Dedifferentiated amniotic fluid mesenchymal stem cell (primary cell): ENCODE measurements around the gene GRIA3.
"Not testable (repeated sequence)": the region's sequence is repeated elsewhere in the genome, so short reads cannot be mapped to it uniquely, and the experiment has no call there.

ENCODE experiments used
- DNase-seq: peaks from one replicate; pipeline ENCODE4 v3.0.0-alpha.2; 2016; ENCODE audit errors: extremely low spot score

Gene GRIA3

GRCh38 chrX:123455693-123456092, 271.6 kb downstream of the GRIA3 start:
- DNase-seq, result no peak

DNA sequence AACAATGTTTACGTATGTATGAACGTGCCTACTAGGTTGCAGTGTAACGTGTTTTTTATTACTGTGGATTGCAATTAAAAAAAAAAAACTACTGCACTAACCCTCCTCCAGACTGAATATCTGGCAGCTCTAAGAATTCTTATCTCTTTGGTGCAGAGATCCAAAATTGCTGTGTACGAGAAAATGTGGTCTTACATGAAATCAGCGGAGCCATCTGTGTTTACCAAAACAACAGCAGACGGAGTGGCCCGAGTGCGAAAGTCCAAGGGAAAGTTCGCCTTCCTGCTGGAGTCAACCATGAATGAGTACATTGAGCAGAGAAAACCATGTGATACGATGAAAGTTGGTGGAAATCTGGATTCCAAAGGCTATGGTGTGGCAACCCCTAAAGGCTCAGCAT, 280.6 kb downstream of the GRIA3 start:
- no peak for DNase-seq

DNA sequence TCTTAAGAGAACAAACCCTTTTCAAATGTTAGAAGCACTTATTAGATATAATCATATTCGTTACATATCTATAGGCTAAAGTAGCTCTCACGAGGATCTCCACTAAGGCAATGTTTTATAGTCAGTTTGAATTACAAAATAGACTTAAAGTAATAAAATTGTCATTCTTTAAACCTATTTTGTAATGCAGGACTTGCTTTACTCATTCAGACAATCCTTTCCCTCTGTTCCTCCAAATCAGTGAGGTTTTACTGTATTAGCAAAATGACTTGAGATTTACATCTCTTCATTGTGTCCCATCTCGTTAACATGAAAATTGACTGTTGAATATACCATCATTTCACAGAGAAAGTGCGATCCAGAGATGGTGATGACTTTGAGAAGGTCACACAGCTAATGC, 284.4 kb downstream of the GRIA3 start:
- DNase-seq, result no peak

GRCh38 chrX:123475068-123475724, 291.1 kb downstream of the GRIA3 start:
- DNase-seq, result no peak

DNA sequence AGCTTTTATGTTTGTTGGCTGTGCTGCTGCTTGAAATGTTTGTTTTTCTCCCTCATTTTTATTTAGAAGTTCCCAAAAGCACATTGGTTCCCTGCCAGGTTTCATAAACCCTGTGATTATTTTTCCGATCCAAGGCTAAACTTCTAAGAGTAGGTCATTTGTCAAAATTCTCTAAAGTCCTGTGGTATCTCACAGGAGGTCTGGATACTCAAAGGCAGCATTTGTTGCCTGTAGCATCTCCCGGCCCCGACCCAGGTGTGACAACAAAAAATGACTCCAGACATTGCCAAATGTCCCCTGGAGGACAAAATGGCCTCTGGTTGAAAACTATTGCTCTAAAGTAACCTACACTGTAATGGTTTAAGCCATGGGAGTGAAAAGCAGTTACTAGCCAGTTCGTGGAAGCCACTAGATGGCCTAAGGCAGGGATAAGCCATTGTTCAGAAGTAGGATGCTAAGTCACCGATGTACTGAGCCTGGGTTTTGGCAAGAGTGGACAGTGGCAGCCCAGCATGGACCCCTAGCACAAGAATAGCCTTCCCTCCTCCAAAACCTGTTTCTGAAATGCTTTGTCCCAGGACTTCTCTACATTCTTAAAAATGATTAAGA, 292.6 kb downstream of the GRIA3 start:
- no peak for DNase-seq

DNA sequence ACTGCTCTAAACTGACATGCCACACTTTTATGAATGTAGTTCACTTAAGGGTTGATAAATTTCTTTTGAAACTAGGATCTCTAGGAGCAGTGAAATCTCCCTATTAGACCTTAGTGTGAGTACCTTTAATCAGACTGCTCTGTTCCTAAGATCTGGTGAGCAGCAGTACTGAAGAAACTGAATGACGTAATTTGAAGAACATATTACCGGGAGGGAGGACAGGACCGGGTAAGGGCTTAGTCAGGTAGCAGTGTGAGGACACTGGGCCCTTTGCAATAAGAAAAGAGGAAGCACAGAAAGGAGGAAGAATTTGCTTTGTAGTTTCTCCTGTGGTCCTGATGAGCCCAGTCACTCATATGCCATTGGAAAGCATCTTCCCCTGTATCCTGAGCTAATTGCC, 293.6 kb downstream of the GRIA3 start:
- no peak for DNase-seq

DNA sequence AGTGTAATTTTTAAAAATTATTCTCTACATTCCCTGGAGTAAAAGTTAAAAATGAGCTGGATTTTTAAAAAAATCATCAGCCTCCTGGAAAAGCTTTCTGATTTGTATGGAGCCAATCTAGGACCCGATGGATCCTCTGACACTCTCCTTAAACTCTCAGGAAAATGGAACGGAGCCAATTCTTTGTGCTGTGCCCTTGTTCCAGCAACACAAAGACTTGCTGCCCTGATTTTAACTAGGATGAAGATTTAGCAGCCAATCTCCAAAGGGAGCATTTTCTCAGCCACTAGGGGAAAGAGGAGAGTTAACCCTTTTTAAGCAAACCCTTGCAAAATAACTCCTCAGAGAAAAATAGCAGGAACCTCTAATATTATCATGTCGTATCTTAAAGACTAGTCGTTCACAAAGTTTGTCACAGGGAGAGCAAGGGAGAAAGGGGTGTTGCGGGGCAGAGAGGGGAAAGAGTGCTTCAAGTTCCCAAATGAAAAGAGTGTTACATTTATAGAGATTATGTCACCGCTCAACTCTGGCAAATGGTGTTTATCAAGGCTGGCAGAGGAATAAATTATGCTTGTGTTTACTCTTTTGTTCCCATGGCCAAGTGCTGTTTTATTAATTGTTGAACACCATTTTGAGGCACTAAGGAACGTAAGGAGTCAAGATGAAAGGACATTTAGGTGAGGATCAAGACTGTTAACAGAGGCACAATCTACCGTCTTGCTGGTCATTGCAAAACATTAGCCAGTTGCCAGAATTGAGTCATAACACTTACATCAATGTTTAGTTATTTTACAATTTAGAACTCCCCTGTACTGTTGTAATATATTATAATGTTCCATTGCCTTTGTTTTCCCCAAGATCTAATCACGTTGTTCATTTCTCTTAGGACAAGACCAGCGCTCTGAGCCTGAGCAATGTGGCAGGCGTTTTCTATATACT, 298.1 kb downstream of the GRIA3 start:
- no peak for DNase-seq

DNA sequence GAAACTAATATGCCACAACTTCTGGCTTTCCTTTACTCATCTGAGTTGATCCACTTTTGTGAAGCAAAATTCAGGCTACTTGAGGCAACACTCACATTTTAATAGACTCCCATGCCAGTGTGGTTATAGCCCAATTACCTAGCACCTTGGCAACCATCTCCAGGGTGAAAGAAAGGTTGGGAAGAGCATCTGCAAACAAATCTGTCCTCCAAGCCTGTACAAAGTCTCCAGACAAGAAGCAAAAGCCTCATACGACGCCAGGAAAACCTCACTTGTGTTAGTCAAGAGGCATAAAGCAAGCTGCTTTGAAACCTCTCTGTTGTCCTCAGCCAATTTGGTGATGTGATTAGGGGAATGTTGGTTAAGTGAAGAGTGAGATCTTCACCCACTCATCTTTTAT, 302.2 kb downstream of the GRIA3 start:
- no peak for DNase-seq

DNA sequence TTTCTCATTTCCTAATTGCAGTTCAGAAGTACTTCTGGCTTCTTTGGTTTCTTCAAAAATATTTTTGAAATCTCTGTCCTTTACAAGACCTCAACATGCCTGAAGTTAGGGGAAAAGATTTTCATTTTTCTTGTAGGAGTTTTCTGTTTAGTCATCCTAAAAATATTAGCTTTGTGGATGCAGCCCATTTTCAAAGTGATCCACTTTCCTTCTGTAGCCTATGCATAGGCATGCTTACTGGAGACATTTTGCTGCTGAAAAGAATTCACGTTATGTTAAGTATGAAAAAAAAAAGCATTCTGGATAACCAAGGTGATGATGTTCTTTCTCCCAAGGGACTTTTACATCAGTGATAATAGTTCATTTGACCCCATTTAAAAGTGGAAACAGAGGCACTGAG, 303.2 kb downstream of the GRIA3 start:
- peak; percentile 18 for DNase-seq

GRCh38 chrX:123487669-123488068, 303.6 kb downstream of the GRIA3 start:
- no peak for DNase-seq

- no peak for DNase-seq
Observed at GRCh38 chrX:123489011-123489410, 304.9 kb downstream of the GRIA3 start.

DNA sequence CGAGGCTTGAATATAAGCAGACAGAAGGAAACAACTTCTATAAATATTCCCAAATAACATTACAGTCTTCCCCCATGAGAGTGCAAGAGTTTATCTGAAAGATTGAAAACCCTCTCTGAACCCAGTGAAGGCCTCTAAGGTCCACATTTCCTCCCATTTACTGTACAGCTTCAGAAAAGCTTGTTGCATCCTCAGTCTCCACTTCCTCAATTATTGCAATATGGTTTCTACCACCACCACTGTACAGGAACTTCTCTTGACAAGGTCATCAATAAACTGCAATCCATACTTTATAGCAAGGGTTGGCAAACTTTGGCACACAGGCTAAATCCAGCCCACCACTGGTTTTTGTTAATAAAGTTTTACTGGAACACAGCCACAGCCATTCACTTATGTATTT, 309.8 kb downstream of the GRIA3 start:
- no peak for DNase-seq

GRCh38 chrX:123499787-123500186, 315.7 kb downstream of the GRIA3 start:
- no peak for DNase-seq

- no peak for DNase-seq
Observed at GRCh38 chrX:123504047-123504446, 320.0 kb downstream of the GRIA3 start.

DNA sequence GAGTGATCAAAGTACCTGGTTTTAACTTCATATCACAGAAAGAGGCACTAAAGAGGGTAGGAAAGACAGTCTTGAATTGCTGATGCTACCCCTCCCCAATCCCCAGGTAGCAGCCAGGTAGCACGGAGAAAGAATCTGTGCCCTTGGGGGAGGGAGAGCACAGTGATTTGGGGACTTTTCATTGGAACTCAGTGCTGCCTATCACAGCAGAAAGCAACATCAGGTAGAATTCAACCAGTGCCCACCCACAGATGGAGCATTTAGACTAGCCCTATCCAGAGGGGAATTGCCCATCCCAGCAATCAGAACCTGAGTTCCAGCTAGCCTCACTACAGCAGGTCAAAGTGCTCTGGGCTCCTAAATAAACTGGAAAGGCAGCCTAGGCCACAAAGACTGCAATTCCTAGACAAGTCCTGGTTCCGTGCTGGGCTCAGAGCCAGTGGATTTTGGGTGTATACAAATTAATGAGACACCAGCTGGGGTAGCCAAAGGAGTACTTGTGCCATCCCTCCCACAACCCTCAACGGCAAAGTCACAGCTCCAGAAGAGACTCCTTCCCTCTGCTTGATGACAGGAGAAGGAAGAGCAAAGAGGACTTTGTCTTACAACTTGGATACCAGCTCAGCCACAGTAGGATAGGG, 320.7 kb downstream of the GRIA3 start:
- no peak for DNase-seq

DNA sequence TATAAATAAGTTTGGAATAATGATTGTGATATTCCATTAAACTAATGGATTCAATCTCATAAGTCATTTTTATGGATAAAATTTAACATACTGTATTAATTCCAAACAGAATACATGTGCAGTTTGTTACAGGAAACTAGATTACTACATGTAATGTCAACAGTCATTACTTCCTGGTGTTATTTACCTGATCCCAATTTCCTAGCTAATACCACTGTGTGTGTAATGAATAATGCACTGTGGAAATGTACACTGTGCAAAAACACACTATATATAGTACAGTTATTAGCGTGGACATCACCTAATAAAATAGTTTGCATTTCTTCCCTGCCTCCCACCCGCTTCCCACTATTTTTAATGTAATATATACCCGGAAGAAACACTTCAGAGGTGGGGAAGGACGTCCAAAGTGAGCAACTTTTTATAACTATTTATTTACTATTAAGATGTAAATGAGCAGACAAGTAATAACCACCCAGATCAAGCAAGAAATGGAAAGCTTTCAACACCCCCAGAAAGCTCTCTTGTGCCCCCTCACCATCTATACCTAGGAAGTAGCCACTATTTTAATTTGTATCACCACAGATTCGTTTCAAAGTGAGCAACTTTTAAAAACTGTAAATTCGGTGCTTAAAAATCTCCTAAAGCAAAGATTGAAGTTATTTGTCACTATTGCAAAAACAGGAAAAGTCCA, 329.7 kb downstream of the GRIA3 start:
- DNase-seq, result no peak

DNA sequence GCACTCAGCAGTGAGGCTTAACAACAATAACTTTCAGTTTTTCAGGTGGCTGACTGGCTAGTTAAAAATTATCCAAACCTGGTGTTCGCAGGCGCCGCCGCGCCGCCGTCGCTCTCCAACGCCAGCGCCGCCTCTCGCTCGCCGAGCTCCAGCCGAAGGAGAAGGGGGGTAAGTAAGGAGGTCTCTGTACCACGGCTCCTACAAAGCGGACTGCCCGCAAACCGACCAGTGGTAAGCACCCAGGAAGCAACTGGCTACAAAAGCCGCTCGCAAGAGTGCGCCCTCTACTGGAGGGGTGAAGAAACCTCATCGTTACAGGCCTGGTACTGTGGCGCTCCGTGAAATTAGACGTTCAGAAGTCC, 330.2 kb downstream of the GRIA3 start:
- not testable (repeated sequence) for DNase-seq

DNA sequence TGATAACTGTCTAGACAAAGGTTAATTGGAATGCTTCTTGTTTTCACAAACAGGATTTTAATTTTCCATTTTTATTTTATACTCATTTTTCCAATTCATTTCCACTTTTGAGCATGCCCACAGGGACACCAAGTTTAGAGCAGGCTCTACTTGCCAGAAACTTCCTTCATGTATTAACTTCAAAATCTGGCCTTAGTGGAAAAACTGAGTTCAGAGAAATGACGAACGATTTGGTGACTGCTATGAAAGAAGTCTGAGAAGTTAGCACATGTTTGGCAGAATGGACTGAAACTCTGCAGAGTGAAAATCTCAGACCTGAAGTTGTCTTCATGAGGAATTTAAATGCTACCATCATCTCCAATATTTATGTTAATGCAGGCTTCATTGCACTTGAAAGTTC, 334.7 kb downstream of the GRIA3 start:
- no peak for DNase-seq

DNA sequence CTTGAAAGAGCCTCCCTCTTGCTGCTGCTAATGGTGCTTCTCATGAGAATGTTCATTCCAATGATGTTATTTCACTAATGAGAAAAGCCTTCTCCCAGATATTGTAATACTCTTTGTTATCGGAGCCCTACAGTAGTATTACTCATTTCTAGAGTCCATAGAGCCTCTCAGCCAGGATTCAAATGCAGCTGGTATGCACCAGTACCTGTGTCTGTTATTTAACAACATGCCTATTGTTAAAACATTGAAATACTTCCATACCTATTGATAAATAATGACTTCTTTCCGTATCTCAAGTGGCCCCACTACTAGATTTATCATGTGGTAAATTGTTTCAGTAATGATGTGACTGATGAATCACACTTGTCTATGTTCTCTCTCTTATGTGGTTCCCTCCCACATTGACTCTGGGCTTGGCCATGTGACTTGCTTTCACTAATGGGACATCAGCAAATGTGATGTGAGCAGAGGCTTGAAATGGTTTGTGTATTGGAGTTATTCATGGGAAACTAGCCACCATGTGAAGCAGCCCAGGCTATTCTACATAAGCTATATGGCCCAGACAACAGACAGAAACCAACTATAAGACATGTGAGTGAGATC, 341.1 kb downstream of the GRIA3 start:
- DNase-seq, result no peak

- DNase-seq, result not testable (repeated sequence)
Observed at GRCh38 chrX:123530726-123531125, 346.6 kb downstream of the GRIA3 start.
